Measurements from ENCODE around the gene RIMS1.

Gene RIMS1

GRCh38 chr6:72182337-72183246 lies 296.2 kb downstream of the RIMS1 start:
- no peaks in the 10 kb centered on the region for H4K20me1 ChIP-seq (ENCODE audit: insufficient read depth, low read length)
- no peak overlapping the region for H2AFZ ChIP-seq (ENCODE audit: low read length)
- H3K79me2 ChIP-seq (ENCODE audit: insufficient read depth, low read length): no peaks in the 10 kb centered on the region
- no peaks in the 10 kb centered on the region for H3K36me3 ChIP-seq (ENCODE audit: insufficient read depth, low read length)
- no peak overlapping the region for H3K27ac ChIP-seq (ENCODE audit: low read depth, low read length, poor library complexity, severe bottlenecking)
- no peaks in the 10 kb centered on the region for H3K9me2 ChIP-seq (ENCODE audit: low read depth, low read length)
- H3K9ac ChIP-seq (ENCODE audit: low read length): no peak overlapping the region
- H3F3A ChIP-seq (ENCODE audit: insufficient read depth, low read length): no peaks in the 10 kb centered on the region
- no peaks in the 10 kb centered on the region for H3K9me3 ChIP-seq (ENCODE audit: low read length)
- no peaks in the 10 kb centered on the region for H3K4me1 ChIP-seq (ENCODE audit: insufficient read depth, low read length, severe bottlenecking)
- TF ChIP-seq EZH2 (IDR thresholded peaks at IDR 0.05; ENCODE audit: borderline replicate concordance, low read length) (no peak), CTCF (IDR thresholded peaks at IDR 0.05; ENCODE audit: low read length) (no peak)
- no peaks in the 10 kb centered on the region for H3K27me3 ChIP-seq (ENCODE audit: insufficient read depth, low read length)
- no peak overlapping the region for H3K4me2 ChIP-seq (ENCODE audit: low read length)
- no peak overlapping the region for H3K4me3 ChIP-seq (ENCODE audit: low read depth, low read length, poor library complexity, severe bottlenecking)

- Histone ChIP-seq H3K9ac (ENCODE audit: low read length) (no peak overlapping the region), H3K9me3 (ENCODE audit: low read length) (no peaks in the 10 kb centered on the region), H3K4me2 (ENCODE audit: low read length) (no peak overlapping the region), H3K4me1 (ENCODE audit: insufficient read depth, low read length, severe bottlenecking) (no peaks in the 10 kb centered on the region), H3K36me3 (ENCODE audit: insufficient read depth, low read length) (no peaks in the 10 kb centered on the region), H3K79me2 (ENCODE audit: insufficient read depth, low read length) (no peaks in the 10 kb centered on the region), H3F3A (ENCODE audit: insufficient read depth, low read length) (no peaks in the 10 kb centered on the region), H2AFZ (ENCODE audit: low read length) (no peak overlapping the region), H4K20me1 (ENCODE audit: insufficient read depth, low read length) (no peaks in the 10 kb centered on the region), H3K9me2 (ENCODE audit: low read depth, low read length) (no peaks in the 10 kb centered on the region), H3K27ac (ENCODE audit: low read depth, low read length, poor library complexity, severe bottlenecking) (no peak overlapping the region), H3K4me3 (ENCODE audit: low read depth, low read length, poor library complexity, severe bottlenecking) (no peak overlapping the region), H3K27me3 (ENCODE audit: insufficient read depth, low read length) (no peaks in the 10 kb centered on the region)
- TF ChIP-seq CTCF (IDR thresholded peaks at IDR 0.05; ENCODE audit: low read length) (no peak), EZH2 (IDR thresholded peaks at IDR 0.05; ENCODE audit: borderline replicate concordance, low read length) (no peak)
Measured at GRCh38 chr6:72203983-72204382, 317.6 kb downstream of the RIMS1 start.

- Histone ChIP-seq H3K79me2 (ENCODE audit: insufficient read depth, low read length) (no peaks in the 10 kb centered on the region), H3K27ac (ENCODE audit: low read depth, low read length, poor library complexity, severe bottlenecking) (no peak overlapping the region), H3K4me3 (ENCODE audit: low read depth, low read length, poor library complexity, severe bottlenecking) (no peak overlapping the region), H3K36me3 (ENCODE audit: insufficient read depth, low read length) (no peaks in the 10 kb centered on the region), H3K4me2 (ENCODE audit: low read length) (no peak overlapping the region), H2AFZ (ENCODE audit: low read length) (no peak overlapping the region), H4K20me1 (ENCODE audit: insufficient read depth, low read length) (no peaks in the 10 kb centered on the region), H3K27me3 (ENCODE audit: insufficient read depth, low read length) (no peaks in the 10 kb centered on the region), H3K9me3 (ENCODE audit: low read length) (no peaks in the 10 kb centered on the region), H3K9me2 (ENCODE audit: low read depth, low read length) (no peaks in the 10 kb centered on the region), H3K4me1 (ENCODE audit: insufficient read depth, low read length, severe bottlenecking) (no peaks in the 10 kb centered on the region), H3K9ac (ENCODE audit: low read length) (no peak overlapping the region), H3F3A (ENCODE audit: insufficient read depth, low read length) (no peaks in the 10 kb centered on the region)
- no peak for TF ChIP-seq EZH2 (IDR thresholded peaks at IDR 0.05; ENCODE audit: borderline replicate concordance, low read length)
- no peak for TF ChIP-seq CTCF (IDR thresholded peaks at IDR 0.05; ENCODE audit: low read length)
Measured at GRCh38 chr6:72205500-72205899, 319.1 kb downstream of the RIMS1 start.

Data from OCI-LY1 (cell line).